GM19467 (cell line): ENCODE measurements around the gene SATB2.

Source experiments
- ATAC-seq: cut with Tn5 transposase; IDR thresholded peaks from one replicate; pipeline ENCODE4 v1.9.1; 2021; ENCODE audit warnings: mild to moderate bottlenecking, moderate library complexity; ENCODE audit not compliant: unreplicated experiment

SATB2 gene

DNA sequence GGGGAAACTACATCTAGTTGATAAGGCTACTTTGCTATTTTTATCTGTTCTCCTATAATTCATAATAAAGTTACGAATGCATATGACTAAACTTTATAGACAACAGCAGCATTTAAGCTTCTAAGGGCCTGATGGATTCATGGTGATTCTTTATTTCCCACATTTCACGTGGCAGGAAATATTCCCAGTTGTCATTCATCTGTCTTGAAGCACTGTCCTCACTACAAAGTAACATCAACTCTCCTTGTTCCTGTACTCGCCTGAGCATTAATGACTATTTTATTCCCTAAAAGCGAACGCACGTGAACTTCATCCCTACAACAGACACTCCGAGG, 2.6 kb downstream of the SATB2 start:
- ATAC-seq, result no peak

DNA sequence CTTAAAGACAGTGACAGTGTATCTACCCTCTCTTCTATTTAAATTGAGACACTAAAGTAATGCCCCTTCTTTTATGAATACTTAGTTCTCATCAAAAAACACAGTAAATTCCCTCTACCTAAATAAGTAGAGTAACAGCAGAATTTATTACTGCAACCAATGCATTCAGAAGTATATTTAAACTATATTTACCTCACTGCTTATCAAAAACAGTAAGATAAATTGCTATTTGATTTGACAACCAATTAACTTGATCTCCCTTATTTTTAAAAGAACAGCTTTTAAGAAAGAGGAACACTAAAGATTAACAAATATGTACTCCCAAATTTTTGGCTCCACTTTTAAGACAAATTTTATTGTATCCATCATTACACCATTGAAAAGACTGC, 4.8 kb downstream of the SATB2 start:
- no peak for ATAC-seq

DNA sequence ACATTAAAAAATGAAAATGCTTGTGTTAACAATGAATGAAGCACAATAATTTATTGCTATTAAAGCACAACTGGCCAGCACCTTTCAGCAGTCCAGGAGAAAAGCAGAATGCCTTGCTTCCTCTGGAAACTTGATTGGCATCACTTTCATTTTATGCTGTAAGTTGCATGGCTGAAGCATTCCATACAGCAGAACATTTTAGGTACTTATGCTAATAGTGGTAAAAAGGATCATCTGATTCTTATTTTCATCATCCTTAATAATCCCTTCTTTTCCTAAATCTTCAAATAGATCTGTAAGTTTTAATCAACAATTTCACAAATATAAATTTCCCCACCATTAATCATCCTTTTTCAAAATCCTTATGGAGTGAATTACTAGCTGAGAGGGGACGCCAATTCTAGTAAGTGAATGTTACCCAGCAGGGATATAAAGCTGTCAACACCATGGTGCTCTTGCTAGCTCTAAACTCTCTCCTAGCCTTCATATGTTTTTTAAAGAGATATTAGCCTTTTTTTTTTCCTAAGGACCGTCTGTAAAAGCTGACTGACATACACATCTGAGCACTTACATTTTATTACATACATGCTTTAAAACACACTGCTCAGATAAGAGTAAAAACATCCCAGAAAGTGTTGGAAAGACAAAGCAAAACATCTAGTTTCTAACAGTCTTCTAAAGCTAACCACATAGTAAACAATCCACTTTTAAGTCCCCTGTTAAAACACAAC, 5.3 kb downstream of the SATB2 start:
- ATAC-seq, result no peak

DNA sequence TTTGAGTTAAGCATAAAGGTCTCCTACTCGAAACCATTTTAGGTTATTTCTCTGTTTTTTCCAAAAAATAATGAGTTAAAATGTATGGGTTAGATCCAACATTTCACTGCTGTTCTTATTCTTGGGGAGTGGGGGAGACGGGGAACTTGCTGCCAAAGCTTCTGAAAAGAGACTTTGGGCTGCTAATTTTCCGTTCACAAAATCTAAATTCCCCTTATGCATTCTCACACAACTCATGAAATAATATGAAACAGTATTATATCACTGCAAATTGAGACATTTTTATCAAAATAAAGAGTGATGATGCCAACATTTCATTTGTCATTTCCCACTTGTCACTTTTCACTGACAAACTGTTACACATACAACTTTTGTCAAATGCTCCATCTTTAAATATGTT, 7.8 kb downstream of the SATB2 start:
- ATAC-seq, result no peak

DNA sequence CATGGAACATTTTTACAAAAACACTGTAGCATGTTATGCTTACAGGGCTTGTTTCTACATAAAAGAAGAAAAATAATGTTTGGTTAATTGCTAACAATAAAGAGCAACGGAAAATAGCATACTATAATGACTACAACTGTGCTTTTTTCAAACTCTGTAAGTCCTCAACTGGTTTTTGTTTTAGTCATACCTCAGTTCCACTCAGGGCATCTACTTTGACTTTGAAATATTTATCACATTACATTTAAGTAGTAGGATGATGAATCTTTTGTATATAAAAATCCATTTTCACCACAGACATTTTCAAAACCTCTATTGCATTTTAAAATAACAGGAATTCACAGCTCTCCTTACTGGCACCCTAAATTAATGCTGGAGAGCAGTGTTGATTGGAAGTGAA, 8.3 kb downstream of the SATB2 start:
- no peak for ATAC-seq

DNA sequence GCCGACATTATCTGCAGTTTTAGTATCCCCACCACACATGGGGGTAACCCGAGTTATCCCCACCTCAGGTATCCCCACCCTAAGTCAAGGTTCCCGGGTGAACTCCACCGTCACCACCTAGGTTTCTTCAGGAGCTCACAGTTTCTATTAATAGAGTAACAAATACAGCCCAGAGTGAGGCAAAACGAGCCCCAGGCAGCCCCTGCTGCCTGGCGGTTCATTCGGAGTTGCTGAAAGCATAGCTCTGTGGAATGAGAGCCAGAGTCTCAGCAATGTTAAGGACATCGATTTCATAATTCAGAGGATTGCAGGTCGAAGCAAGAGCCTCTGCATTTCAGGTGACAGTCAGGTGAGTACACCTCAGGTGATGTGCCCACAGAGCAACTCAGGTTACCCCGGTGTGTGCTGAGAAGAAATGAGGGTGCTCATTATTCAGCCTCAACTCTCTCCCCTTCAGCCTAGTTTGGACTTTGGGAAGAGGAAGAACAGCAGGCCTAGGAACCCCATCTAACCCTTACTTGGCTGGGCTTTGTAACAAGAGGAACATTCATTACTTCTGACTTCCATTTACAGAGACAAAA, 10.7 kb downstream of the SATB2 start:
- ATAC-seq, result no peak

DNA sequence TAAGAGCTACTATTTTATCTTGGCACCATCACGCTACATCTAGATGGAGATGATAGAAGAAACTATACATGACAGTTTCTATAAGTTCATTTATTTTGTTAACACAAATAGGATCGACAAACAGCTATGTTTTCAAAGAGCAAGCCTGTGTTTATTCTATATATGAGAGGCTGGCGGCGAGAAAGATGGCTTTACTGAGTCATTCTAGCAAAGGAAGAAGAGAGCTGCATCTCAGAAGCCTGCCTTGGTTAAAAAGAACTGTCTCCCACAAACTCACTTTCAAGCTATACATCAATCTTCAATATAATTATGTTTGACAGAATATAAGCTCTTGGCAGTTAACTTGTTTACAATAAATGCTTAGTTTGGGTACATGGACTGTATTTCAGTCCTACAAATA, 13.0 kb downstream of the SATB2 start:
- ATAC-seq, result no peak

DNA sequence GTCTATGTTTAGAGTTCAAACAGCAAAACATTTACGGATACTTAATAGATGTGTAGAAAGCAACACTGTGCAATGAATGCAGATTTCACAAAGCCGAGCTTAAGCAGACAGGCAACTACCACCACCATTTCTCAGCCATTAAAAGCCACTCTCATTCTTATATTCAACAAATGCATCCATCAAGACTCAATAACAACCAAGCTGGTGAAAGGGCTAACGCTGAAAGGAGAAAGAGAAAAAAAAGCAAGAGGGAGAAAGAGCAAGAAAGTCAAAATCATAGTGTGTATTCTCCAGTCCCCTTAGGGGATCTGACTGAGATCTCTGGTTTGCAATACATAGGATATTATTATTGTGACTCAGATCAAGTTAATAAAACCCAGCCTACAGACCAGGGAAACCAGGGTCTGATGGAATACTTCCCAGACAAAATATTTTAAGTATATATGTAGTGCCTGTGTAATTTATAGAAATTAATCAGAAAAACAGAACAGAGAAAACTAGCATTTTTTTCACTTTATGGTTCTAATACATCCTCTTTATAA, 14.1 kb downstream of the SATB2 start:
- ATAC-seq, result no peak

DNA sequence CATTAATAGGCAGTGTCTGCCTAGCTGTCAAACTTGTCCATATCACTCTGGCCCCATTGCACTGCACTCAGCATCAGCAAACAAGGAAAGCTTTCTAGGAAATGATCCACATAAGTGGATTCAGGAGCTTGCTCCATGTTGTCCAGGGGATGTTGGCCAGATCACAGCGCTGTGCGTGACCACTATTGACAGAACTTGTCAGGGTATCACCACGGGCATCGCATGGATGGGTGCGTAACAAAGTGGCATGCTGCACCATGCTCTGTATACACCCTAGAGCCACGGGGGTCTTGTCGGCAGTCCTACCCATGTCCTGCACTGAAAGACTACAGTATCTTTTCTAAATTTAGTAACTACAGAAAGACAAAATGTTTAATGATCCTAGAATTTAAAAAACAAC, 15.6 kb downstream of the SATB2 start:
- no peak for ATAC-seq

DNA sequence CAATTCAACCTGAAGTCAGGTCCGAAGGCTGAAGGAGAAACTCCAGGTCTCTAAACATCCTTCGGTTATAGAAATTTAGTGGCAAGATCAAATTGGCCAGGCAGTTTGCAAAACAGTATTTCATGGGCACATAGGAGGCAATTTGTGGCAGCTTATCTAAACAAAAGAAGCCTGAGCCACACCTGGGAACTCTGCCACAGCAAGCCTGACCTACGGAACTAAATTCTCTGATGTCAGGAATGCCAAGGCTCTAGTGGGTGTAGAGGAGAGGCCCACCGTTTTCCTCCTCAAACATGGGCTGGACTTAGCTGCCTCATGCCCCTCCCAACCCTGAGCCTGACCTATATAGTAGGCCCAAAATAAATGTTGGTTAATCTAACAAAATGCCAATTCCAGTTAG, 16.0 kb downstream of the SATB2 start:
- ATAC-seq, result no peak

DNA sequence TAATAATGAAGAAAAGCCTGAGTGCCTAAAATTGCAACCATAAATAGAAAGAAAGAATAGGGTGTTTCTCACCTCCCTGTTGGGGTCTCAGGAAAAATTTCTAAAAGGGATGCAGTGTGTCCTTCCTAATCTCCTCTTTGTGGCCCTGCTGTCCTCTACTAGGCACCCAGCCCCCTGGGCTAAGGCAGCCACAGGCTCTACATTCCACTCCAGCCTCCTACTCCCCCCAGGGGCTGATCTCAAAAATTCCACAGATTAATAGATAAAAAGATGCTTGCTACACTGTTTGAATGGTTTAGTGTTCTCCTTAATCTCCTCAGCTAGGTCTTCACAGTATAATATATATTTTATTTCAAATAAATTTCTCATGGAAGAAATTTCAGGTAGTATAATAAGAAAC, 17.6 kb downstream of the SATB2 start:
- ATAC-seq, result no peak

DNA sequence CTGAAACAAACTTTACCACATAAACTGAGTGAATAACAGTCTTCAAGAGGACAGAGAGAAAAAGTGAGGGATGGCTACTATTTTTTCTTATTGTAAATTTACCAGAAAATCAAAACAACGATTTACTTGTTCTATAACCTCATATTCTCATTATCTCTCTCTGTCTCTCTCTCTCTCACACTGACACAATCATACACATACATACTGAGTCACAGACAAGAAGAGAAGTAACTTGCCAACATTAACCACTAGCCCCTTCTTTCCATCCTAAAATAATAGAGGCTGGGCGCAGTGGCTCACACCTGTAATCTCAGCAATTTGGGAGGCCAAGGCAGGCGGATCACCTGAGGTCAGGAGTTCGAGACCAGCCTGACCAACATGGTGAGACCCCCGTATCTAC, 18.2 kb downstream of the SATB2 start:
- no peak for ATAC-seq

DNA sequence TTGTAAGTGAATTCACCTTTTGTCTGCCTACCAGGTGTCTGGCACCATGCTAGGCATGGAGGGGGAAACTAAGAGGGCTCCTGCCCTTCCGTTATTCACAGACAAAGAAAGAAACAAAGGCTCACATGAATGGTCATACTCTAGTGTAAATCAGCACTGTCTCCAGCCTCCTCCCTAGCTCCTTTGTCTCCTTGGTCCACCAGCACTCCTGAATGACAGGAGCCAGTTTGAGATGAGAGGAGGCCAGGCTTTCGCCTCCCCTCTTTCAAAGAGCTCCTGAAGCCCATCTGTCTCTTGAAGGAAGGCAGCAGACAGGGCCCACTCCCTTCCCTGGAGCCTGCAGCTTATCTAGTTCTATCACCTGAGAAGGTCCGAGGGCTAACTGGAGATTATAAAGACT, 18.7 kb downstream of the SATB2 start:
- ATAC-seq, result no peak

DNA sequence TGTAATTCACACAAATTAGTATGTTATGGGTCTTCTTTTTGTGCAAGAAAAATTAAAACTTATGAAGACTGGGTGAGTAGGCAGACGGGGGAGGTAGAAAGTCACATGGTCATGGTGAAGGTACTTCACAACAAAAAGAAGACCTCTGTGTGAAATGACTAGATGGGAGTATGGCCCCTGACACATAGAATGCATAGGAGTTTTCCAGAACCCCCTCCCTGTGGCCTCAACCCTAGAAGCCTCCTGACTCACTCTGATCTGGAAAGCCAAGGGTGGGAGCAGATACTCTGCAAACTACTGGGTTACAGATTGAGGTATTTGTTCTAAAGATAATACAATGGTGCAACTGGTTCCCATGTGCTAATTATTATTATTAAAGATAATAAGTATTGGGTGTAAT, 23.2 kb downstream of the SATB2 start:
- ATAC-seq, result no peak

DNA sequence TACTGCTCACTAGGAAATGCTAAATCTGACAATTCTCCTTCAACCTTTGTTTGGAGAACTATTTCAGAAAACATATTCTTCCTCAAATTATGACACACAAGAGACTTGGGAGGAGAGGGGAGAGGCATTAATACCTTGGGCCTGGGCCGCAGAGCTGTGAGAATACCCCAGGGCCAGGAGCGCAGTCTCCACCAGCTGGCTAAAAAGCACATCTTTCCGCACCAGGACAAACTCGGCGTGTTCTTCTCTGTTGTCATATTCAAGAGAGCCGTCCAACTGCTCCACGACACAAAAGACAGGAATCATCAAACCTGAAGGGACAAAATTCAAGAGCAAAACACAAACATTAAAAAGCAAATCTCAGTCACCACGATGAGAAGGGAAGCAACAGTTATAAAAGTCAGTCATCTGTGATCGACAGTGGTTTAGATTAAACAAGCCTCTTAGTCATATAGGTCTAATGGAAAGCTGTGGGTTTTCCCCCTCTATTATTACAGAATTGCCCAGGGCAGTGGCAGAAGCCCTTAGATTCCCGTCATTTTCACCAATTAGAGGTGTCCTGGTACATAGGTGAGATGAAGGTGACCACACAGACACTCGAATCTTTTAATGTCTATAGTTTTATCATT, 24.4 kb downstream of the SATB2 start:
- ATAC-seq, result no peak

DNA sequence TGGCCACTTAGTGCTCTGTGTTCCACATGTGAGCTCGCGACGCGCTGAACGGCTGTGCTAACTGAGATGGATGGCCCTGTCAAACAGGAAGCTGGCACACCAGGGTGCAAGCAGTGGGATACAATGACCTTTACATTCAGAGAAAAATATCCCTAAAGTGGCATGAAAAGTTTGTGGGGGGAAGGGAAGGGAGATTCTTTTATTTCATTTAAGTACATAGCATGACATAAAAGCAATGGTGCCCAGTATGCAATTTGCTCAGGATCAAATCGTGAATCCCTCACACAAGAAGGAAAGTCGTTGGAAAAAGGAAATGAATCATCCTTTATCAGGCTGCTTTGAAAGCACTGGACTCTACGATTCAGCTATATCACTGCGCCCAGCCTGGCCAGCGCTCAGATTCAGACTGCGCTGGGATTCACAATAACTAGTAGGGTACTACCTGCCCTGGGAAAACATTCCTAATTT, 26.0 kb downstream of the SATB2 start:
- no peak for ATAC-seq

DNA sequence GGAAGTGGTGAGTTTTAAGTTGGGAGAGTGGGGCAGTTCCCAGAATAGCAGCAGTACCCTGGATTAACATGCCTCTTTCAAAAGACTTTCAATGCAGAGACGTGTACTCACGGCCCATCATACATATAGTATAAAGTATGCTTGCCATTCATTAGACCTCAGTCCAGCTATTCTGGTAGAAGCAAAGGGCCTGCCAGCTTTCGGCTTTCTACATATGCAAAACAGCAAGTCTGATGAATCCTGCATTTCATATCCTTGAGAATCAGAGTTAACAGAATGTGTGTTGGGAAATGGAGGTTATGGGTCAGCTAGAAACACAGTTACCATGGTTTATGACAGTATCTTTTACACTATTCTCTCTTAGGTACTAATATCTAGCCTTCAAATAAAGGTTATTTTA, 27.5 kb downstream of the SATB2 start:
- no peak for ATAC-seq

DNA sequence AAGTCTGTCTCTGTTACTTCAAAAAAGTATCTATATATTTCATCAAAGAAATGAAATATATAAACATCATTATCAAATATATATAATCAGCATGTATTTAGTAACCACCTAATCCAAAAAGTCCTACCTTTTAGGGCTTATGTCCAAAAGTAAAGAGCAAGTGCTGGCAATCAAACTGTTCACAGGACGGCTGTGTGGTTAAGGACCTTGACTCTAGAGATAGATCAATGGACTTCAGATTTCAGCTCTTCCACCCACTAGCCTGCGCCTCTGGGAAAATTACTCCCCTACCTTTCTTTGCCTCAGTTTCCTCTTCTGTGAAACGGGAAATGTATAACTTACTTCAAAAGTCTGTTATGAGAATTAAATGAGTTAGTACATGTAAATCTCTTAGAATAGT, 29.4 kb downstream of the SATB2 start:
- no peak for ATAC-seq

DNA sequence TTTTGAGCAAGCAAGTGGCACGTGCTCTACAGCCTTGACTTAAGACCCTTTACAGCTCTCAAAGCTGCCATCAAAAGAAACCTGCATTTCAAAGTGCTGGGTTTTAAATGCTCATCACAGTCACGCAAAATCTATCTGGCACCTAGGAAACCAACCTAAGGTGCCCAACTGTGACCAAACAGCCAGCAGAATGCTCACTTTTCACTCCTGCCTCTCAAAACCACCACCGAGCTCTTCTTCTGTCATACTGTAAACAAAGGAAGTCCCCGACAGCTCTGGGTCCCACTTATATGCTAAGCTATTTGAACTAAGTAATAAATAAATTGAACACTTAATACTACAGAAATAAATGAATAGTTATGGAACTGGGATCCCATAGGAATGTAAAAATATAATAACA, 33.6 kb downstream of the SATB2 start:
- ATAC-seq, result no peak

DNA sequence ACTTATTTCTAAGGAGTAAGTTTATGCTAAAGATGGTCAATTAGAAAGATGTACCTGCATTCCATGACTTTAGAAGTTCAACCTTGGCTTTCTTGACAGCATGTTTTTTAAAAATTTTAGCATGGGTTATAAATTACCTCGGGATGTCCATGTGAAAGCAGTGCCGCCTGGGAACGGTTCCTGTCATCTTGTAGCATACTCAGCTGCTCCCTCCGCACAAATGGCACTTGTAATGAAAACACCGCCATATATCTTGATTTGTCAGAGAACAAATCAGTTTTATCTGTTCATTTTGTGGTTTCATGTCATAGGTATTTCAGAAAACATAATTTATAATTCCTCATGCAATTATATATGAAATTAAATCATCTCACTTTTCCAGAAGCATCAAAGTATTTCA, 38.3 kb downstream of the SATB2 start:
- ATAC-seq, result no peak

DNA sequence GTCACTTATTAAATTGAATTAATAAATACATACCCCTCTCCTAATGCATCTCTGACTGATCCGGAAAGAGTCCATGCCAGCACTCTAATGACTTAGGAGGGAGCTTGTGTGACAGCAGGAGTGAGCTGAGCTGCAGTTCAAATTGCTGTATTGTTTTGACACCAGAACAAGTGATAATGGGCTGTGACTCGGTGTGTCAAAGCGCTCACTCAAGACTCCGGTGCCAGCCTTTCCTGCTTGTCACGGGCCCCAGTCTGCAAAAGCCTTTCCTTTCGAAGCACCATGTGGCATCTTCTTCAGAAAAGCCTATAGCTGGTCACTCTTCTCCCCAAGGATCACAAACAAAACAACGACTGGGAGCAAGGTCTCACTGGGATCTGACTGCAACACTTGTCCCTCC, 43.3 kb downstream of the SATB2 start:
- no peak for ATAC-seq

DNA sequence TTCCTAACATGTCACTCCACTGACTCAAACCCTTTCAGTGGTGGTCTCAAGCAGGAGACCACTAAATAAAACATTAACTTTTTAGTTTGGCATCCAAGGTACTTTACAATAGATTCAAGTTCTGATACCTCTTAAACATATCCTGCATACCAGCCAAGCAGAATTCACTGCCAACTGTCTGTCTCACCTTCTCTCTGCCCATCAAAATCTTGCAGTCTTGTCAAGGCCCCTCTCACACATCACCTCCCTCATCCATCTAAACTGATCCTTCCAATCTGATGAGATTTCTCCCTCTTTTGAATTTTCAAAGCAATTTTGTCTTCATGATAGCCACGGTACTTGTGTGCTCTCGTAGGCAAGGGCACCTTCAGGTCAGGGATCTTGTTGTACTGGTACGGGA, 43.7 kb downstream of the SATB2 start:
- no peak for ATAC-seq
